Endothelial cell of umbilical vein (primary cell): ENCODE results near the gene CDCP1.

Experiments
- MAX ChIP-seq: IDR thresholded peaks from 2 replicates; pipeline ENCODE4 v1.6.1; 2011; ENCODE audit not compliant: insufficient read depth, insufficient read length
- MYC ChIP-seq: IDR thresholded peaks from one replicate; pipeline ENCODE4 v1.6.1; 2011; ENCODE audit warnings: mild to moderate bottlenecking, low read depth, low read length
- POLR2A ChIP-seq: IDR thresholded peaks from 2 replicates; pipeline ENCODE4 v1.6.1; 2012; ENCODE audit warnings: low read depth, mild to moderate bottlenecking, control low read depth, low read length
- POLR2AphosphoS5 ChIP-seq: IDR thresholded peaks from 2 replicates; pipeline ENCODE4 v1.6.1; 2012; ENCODE audit warnings: low read depth, mild to moderate bottlenecking, control low read depth, low read length, moderate library complexity; ENCODE audit not compliant: insufficient read depth
- TF ChIP-seq, protein P1 (sequence below), 2 donors: IDR thresholded peaks; 1 replicate in 1 of 2; 2 replicates in 1 of 2; pipeline ENCODE4 v1.5.1; 2011; ENCODE audit warnings: low read length in 2 of 2, mild to moderate bottlenecking in 2 of 2, moderate library complexity in 2 of 2, control low read depth in 1 of 2, inconsistent platforms in 1 of 2, low read depth in 1 of 2; ENCODE audit not compliant: insufficient read depth in 1 of 2; ENCODE audit errors: extremely low read depth in 1 of 2

DNA sequence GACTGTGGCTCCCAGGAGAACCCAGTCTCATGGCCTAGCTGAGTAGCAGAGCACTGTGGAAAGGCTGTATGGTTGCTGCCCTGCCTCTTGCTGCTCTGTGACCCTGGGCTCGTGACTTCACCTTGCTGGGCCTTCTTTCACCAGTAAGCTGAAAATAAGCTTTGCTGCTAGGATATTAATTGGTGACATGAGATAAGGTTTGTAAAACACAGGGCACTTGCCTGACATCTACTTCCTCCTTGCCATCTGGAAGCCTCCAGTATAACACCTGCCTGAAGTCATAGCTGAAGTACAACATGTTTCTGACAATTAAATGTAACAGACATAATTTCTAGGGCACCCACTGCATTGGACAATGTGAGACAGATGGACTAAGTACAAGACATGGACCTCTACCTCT lies 66.5 kb downstream of the CDCP1 start:
- TF ChIP-seq, protein P1, sequence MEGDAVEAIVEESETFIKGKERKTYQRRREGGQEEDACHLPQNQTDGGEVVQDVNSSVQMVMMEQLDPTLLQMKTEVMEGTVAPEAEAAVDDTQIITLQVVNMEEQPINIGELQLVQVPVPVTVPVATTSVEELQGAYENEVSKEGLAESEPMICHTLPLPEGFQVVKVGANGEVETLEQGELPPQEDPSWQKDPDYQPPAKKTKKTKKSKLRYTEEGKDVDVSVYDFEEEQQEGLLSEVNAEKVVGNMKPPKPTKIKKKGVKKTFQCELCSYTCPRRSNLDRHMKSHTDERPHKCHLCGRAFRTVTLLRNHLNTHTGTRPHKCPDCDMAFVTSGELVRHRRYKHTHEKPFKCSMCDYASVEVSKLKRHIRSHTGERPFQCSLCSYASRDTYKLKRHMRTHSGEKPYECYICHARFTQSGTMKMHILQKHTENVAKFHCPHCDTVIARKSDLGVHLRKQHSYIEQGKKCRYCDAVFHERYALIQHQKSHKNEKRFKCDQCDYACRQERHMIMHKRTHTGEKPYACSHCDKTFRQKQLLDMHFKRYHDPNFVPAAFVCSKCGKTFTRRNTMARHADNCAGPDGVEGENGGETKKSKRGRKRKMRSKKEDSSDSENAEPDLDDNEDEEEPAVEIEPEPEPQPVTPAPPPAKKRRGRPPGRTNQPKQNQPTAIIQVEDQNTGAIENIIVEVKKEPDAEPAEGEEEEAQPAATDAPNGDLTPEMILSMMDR (IDR thresholded peaks at IDR 0.05; ENCODE audit: extremely low read depth in 1 of 2, insufficient read depth in 1 of 2, low read depth in 1 of 2, low read length in 2 of 2), result no peak
- TF ChIP-seq POLR2A (no peak), POLR2AphosphoS5 (no peak), MYC (no peak), MAX (no peak)
